Neural cell (in vitro differentiated cells): ENCODE measurements around the gene LPIN3. TPM values are rescaled to one million over a fixed set of nuclear protein-coding genes. Genes with fewer than 3 reads are reported as not detected.

ENCODE experiments used
- H2AFZ ChIP-seq: fragments of 200-600, 300-800 bp; sonication (generic), shearing (Covaris generic); 2 replicates; pipeline ENCODE4 v1.6.0; 2014; ENCODE audit warnings: low read depth, mild to moderate bottlenecking, antibody characterized with exemption, low read length, moderate library complexity
- H3F3A ChIP-seq: fragments of 200-600 bp; shearing (Covaris generic); 2 replicates; pipeline ENCODE4 v1.6.1; 2016; ENCODE audit warnings: mild to moderate bottlenecking, moderate library complexity, mixed read lengths, antibody characterized with exemption, low read length; ENCODE audit not compliant: insufficient read depth, poor library complexity, severe bottlenecking
- H3K27ac ChIP-seq: fragments of 200-600, 300-800 bp; sonication (generic), shearing (Covaris generic); 2 replicates; pipeline ENCODE4 v1.5.1; 2014; ENCODE audit warnings: mild to moderate bottlenecking, low read length, moderate library complexity
- H3K27me3 ChIP-seq: fragments of 300-800, 200-600 bp; sonication (generic), shearing (Covaris generic); 2 replicates; pipeline ENCODE4 v1.6.0; 2014; ENCODE audit warnings: mild to moderate bottlenecking, low read depth, low read length, moderate library complexity; ENCODE audit not compliant: insufficient read depth
- H3K36me3 ChIP-seq: fragments of 300-800, 200-600 bp; sonication (generic), shearing (Covaris generic); 2 replicates; pipeline ENCODE4 v1.5.1; 2014; ENCODE audit warnings: mild to moderate bottlenecking, antibody characterized with exemption, low read length, moderate library complexity; ENCODE audit not compliant: insufficient read depth
- H3K4me2 ChIP-seq: fragments of 300-800, 200-600 bp; sonication (generic), shearing (Covaris generic); 2 replicates; pipeline ENCODE4 v1.6.0; 2014; ENCODE audit warnings: mild to moderate bottlenecking, low read length
- H3K4me3 ChIP-seq: fragments of 300-800, 200-600 bp; sonication (generic), shearing (Covaris generic); 2 replicates; pipeline ENCODE4 v1.5.1; 2014; ENCODE audit warnings: mild to moderate bottlenecking, low read length, moderate library complexity
- H3K79me2 ChIP-seq: fragments of 200-600 bp; shearing (Covaris generic); replicated peaks from 2 replicates; pipeline ENCODE4 v1.6.0; 2014; ENCODE audit warnings: mild to moderate bottlenecking, low read length, moderate library complexity; ENCODE audit not compliant: insufficient read depth
- H3K9ac ChIP-seq: fragments of 300-800, 200-600 bp; sonication (generic), shearing (Covaris generic); 2 replicates; pipeline ENCODE4 v1.6.1; 2016; ENCODE audit warnings: mild to moderate bottlenecking, low read length, mixed read lengths
- H3K9me2 ChIP-seq: fragments of 200-600 bp; shearing (Covaris generic); 2 replicates; pipeline ENCODE4 v1.6.1; 2016; ENCODE audit warnings: mild to moderate bottlenecking, low read length, mixed read lengths; ENCODE audit not compliant: insufficient read depth
- H3K9me3 ChIP-seq: fragments of 200-600, 300-800 bp; sonication (generic), shearing (Covaris generic); 2 replicates; pipeline ENCODE4 v1.6.1; 2016; ENCODE audit warnings: mild to moderate bottlenecking, mixed run types, low read length, moderate library complexity, mixed read lengths
- H4K20me1 ChIP-seq: fragments of 200-600 bp; shearing (Covaris generic); 2 replicates; pipeline ENCODE4 v1.6.1; 2016; ENCODE audit warnings: mild to moderate bottlenecking, mixed run types; ENCODE audit not compliant: insufficient read depth
- CTCF ChIP-seq: fragments of 450-650 bp; IDR thresholded peaks from 2 replicates; pipeline ENCODE4 v1.5.1; 2014; ENCODE audit warnings: antibody characterized with exemption, mild to moderate bottlenecking, moderate library complexity; ENCODE audit not compliant: poor library complexity, severe bottlenecking
- EP300 ChIP-seq: fragments of 450-650 bp; conservative IDR thresholded peaks from 2 replicates; pipeline ENCODE4 v1.6.1; 2014; ENCODE audit warnings: antibody characterized with exemption, mild to moderate bottlenecking, moderate library complexity; ENCODE audit not compliant: poor library complexity, severe bottlenecking
- EZH2 ChIP-seq: fragments of 200-600, 300-800 bp; shearing (Covaris generic), sonication (generic); IDR thresholded peaks from 2 replicates; pipeline ENCODE4 v1.6.1; 2014; ENCODE audit warnings: antibody characterized with exemption, low read length, borderline replicate concordance, mild to moderate bottlenecking; ENCODE audit not compliant: insufficient read depth, poor library complexity, severe bottlenecking
- MXI1 ChIP-seq: fragments of 450-650 bp; conservative IDR thresholded peaks from 2 replicates; pipeline ENCODE4 v1.6.1; 2014; ENCODE audit warnings: antibody characterized with exemption, mild to moderate bottlenecking; ENCODE audit not compliant: poor library complexity, severe bottlenecking
- POLR2AphosphoS5 ChIP-seq: IDR thresholded peaks from 2 replicates; pipeline ENCODE4 v1.6.1; 2012
- RAD21 ChIP-seq: fragments of 450-650 bp; conservative IDR thresholded peaks from 2 replicates; pipeline ENCODE4 v1.6.1; 2014; ENCODE audit warnings: antibody characterized with exemption, mild to moderate bottlenecking, moderate library complexity
- REST ChIP-seq: IDR thresholded peaks from 2 replicates; pipeline ENCODE4 v1.6.1; 2012; ENCODE audit warnings: borderline replicate concordance
- SMC3 ChIP-seq: fragments of 450-650 bp; conservative IDR thresholded peaks from 2 replicates; pipeline ENCODE4 v1.6.1; 2014; ENCODE audit warnings: antibody characterized with exemption, mild to moderate bottlenecking, moderate library complexity; ENCODE audit not compliant: poor library complexity
- TAF1 ChIP-seq: IDR thresholded peaks from 2 replicates; pipeline ENCODE4 v1.6.1; 2012; ENCODE audit warnings: low read depth
- polyA plus RNA-seq: library from polyadenylated mRNA; depleted of rRNA; stranded (reverse); fragments of >200 nt; gene quantifications from 2 replicates; pipeline ENCODE4 v1.2.3, GENCODE V29; 2014

The LPIN3 gene
- polyA plus RNA-seq, 1 donor from 2014 or later: not detected

- Histone ChIP-seq H3K27ac (no peak overlapping the region), H3K36me3 (no peaks in the 10 kb centered on the region), H3F3A (no peaks in the 10 kb centered on the region), H3K4me3 (no peak overlapping the region), H4K20me1 (no peaks in the 10 kb centered on the region), H2AFZ (no peak overlapping the region), H3K9ac (no peak overlapping the region), H3K4me2 (no peak overlapping the region), H3K79me2 (no peaks in the 10 kb centered on the region), H3K27me3 (peaks cover 34% of the 10 kb centered on the region), H3K9me3 (no peaks in the 10 kb centered on the region), H3K9me2 (no peaks in the 10 kb centered on the region)
- TF ChIP-seq EP300: no peak
- no peak for TF ChIP-seq RAD21
- no peak for TF ChIP-seq SMC3
- no peak for TF ChIP-seq EZH2
- no peak for TF ChIP-seq POLR2AphosphoS5
Measured at GRCh38 chr20:41363601-41364000, 23.0 kb downstream of the LPIN3 start.

GRCh38 chr20:41364236-41364855 is 23.7 kb downstream of the LPIN3 start:
- Histone ChIP-seq H3K27me3 (peaks cover 34% of the 10 kb centered on the region), H3K9me2 (no peaks in the 10 kb centered on the region), H3K4me2 (no peak overlapping the region)

More at GRCh38 chr20:41364236-41364855, 23.7 kb downstream of the LPIN3 start:
- TF ChIP-seq CTCF: no peak
- TF ChIP-seq MXI1: no peak
- no peak for TF ChIP-seq REST
- no peak for TF ChIP-seq RAD21
- TF ChIP-seq EZH2: no peak
- TF ChIP-seq POLR2AphosphoS5: no peak
- TF ChIP-seq EP300: no peak
- TF ChIP-seq TAF1: no peak
- no peak for TF ChIP-seq SMC3
- H3K9me3 ChIP-seq: no peaks in the 10 kb centered on the region
- no peak overlapping the region for H3K9ac ChIP-seq
- H3K4me3 ChIP-seq: no peak overlapping the region
- no peaks in the 10 kb centered on the region for H3F3A ChIP-seq
- no peak overlapping the region for H3K27ac ChIP-seq
- no peaks in the 10 kb centered on the region for H3K36me3 ChIP-seq
- H2AFZ ChIP-seq: no peak overlapping the region
- no peaks in the 10 kb centered on the region for H4K20me1 ChIP-seq
- no peaks in the 10 kb centered on the region for H3K79me2 ChIP-seq
